HUES64 (cell line): ENCODE data around the gene DDIAS.

Source experiments
- H3K27ac ChIP-seq: 2 replicates; pipeline ENCODE4 v1.7.0; 2013; ENCODE audit warnings: low read depth, low read length, inconsistent platforms
- H3K27me3 ChIP-seq: 2 replicates; pipeline ENCODE4 v1.6.1; 2013; ENCODE audit warnings: mild to moderate bottlenecking, low read length; ENCODE audit not compliant: insufficient read depth
- H3K36me3 ChIP-seq: 2 replicates; pipeline ENCODE4 v1.6.1; 2013; ENCODE audit warnings: mild to moderate bottlenecking, low read length; ENCODE audit not compliant: insufficient read depth
- H3K4me1 ChIP-seq: 2 replicates; pipeline ENCODE4 v1.6.1; 2013; ENCODE audit warnings: mild to moderate bottlenecking, low read length, moderate library complexity; ENCODE audit not compliant: insufficient read depth
- H3K4me3 ChIP-seq: 2 replicates; pipeline ENCODE4 v1.5.1; 2013; ENCODE audit warnings: mild to moderate bottlenecking, low read length, moderate library complexity
- H3K9ac ChIP-seq: 2 replicates; pipeline ENCODE4 v1.6.1; 2013; ENCODE audit warnings: mild to moderate bottlenecking, low read depth, low read length
- H3K9me3 ChIP-seq: 2 replicates; pipeline ENCODE4 v1.6.1; 2013; ENCODE audit warnings: low read depth, low read length; ENCODE audit not compliant: insufficient read depth
- WGBS: fragments of 150-250, 120-280 bp; methylation state at CpG from one replicate; pipeline ENCODE4 v1.1.7; 2013; ENCODE audit warnings: missing lambda C conversion rate; 5-methylcytosine and 5-hydroxymethylcytosine counted together

DDIAS gene

GRCh38 chr11:82972103-82972502 lies 70.6 kb downstream of the DDIAS start:
- no peaks in the 10 kb centered on the region for H3K27me3 ChIP-seq
- H3K9ac ChIP-seq, result no peak overlapping the region
- no peaks in the 10 kb centered on the region for H3K36me3 ChIP-seq
- no peak overlapping the region for H3K4me3 ChIP-seq
- H3K9me3 ChIP-seq, result no peaks in the 10 kb centered on the region
- 94% methylated on average over 1 of the region's 1 CpG for WGBS
- H3K4me1 ChIP-seq, result peaks cover 11% of the 10 kb centered on the region; the same call in 1 of the 2 replicates
- H3K27ac ChIP-seq, result no peak overlapping the region

- H3K27ac ChIP-seq, result no peak overlapping the region
- WGBS, result no CpG with 5 or more reads among the region's 2 CpGs
- H3K9ac ChIP-seq, result no peak overlapping the region
- H3K4me3 ChIP-seq, result no peak overlapping the region
- peaks cover 11% of the 10 kb centered on the region; the same call in 1 of the 2 replicates for H3K4me1 ChIP-seq
- no peaks in the 10 kb centered on the region for H3K36me3 ChIP-seq
- no peaks in the 10 kb centered on the region for H3K27me3 ChIP-seq
- no peaks in the 10 kb centered on the region for H3K9me3 ChIP-seq
Observed at GRCh38 chr11:82974135-82974534, 72.6 kb downstream of the DDIAS start.

GRCh38 chr11:82974851-82975250 lies 73.3 kb downstream of the DDIAS start:
- Histone ChIP-seq H3K9ac (no peak overlapping the region), H3K9me3 (no peaks in the 10 kb centered on the region), H3K4me3 (no peak overlapping the region), H3K4me1 (peaks cover 11% of the 10 kb centered on the region; the same call in 1 of the 2 replicates), H3K27me3 (no peaks in the 10 kb centered on the region), H3K36me3 (no peaks in the 10 kb centered on the region), H3K27ac (no peak overlapping the region)
- no CpG with 5 or more reads among the region's 2 CpGs for WGBS

- Histone ChIP-seq H3K4me1 (peaks cover 11% of the 10 kb centered on the region; the same call in 1 of the 2 replicates), H3K4me3 (no peak overlapping the region), H3K27ac (no peak overlapping the region), H3K27me3 (no peaks in the 10 kb centered on the region), H3K9ac (no peak overlapping the region), H3K36me3 (no peaks in the 10 kb centered on the region), H3K9me3 (no peaks in the 10 kb centered on the region)
Observed at GRCh38 chr11:82975882-82976281, 74.3 kb downstream of the DDIAS start.

DNA sequence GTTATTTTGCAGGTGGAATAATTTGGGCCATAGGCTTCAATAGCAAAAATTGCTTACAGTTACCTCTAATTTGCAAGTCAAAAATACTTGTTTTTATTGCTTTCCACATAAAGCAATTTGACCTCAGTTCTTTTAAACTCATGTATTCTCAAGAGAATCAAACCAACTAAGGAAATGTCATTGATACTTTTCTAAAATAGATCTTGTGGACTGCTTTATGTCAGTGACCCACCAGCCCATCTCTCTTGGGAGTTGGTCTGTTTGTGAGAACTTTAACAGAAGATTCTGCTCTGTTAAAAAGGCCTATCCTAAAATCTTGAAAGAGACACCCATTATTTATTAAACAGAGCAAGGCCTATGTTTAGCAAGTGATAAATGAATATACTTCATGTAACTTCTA lies 75.2 kb downstream of the DDIAS start:
- Histone ChIP-seq H3K9ac (no peak overlapping the region), H3K36me3 (no peaks in the 10 kb centered on the region), H3K4me3 (no peak overlapping the region), H3K27ac (no peak overlapping the region), H3K4me1 (peaks cover 11% of the 10 kb centered on the region; the same call in 1 of the 2 replicates), H3K9me3 (no peaks in the 10 kb centered on the region), H3K27me3 (no peaks in the 10 kb centered on the region)

DNA sequence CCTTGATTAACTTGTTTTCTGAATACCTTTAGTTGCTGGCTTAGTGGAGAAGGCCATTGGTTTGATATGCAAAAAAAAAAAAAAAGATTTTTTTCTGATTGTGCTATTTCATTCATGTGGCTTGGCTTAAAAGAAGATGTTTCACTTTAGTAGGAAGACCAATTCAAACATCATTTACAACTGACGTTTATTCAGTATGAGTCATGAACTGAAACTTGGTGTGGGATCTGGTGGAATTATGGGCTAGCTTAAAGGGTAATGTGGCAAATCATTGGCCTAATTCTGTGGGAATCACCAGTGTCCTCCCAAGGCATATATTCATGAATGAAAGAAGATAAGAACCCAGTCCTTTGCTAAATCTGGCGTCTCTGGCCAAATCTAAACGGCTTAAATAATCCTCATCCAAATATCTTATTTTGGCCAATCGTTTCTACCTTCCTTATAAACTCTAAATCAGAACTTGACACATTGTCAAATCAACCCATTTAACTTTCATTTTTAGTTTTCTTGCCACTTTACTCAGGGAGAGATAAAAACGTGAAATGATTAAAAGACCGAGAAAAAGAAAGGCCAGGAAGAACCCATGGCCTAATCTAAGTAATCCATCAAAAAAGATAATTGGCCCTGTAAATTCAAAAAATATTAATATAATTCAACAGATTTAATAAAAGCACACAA lies 77.0 kb downstream of the DDIAS start:
- no peaks in the 10 kb centered on the region for H3K9me3 ChIP-seq
- peaks cover 11% of the 10 kb centered on the region; the same call in 1 of the 2 replicates for H3K4me1 ChIP-seq
- 95% methylated on average over 6 of the region's 6 CpGs for WGBS
- no peaks in the 10 kb centered on the region for H3K36me3 ChIP-seq
- no peak overlapping the region for H3K27ac ChIP-seq
- no peaks in the 10 kb centered on the region for H3K27me3 ChIP-seq
- H3K4me3 ChIP-seq, result no peak overlapping the region
- H3K9ac ChIP-seq, result no peak overlapping the region

DNA sequence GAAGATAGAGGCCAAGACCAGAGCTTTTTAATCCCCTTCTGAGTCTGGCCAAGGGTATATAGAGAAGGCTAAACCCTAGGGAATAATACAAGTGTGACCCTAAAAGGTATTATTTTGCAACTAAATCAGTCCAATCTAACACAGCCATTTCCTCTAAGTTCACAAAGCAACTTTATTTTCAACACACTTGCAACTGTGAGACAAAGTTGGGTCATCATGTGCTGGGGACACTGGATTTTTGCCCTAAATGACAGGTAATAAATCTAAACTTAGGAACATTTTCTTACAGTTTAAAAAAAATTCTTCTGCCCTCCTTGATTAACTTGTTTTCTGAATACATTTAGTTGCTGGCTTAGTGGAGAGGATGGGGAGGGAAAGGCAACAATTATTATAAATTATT lies 78.3 kb downstream of the DDIAS start:
- H3K27me3 ChIP-seq, result no peaks in the 10 kb centered on the region
- H3K36me3 ChIP-seq, result no peaks in the 10 kb centered on the region
- no peaks in the 10 kb centered on the region for H3K9me3 ChIP-seq
- no peak overlapping the region for H3K27ac ChIP-seq
- H3K4me3 ChIP-seq, result no peak overlapping the region
- no peak overlapping the region for H3K9ac ChIP-seq
- H3K4me1 ChIP-seq, result peaks cover 11% of the 10 kb centered on the region; the same call in 1 of the 2 replicates

- H3K4me3 ChIP-seq, result no peak overlapping the region
- peaks cover 9% of the 10 kb centered on the region; the same call in 1 of the 2 replicates for H3K4me1 ChIP-seq
- no peaks in the 10 kb centered on the region for H3K9me3 ChIP-seq
- H3K27ac ChIP-seq, result no peak overlapping the region
- H3K36me3 ChIP-seq, result no peaks in the 10 kb centered on the region
- H3K27me3 ChIP-seq, result no peaks in the 10 kb centered on the region
- no peak overlapping the region for H3K9ac ChIP-seq
Observed at GRCh38 chr11:82980292-82980691, 78.8 kb downstream of the DDIAS start.

GRCh38 chr11:82980947-82981346 lies 79.4 kb downstream of the DDIAS start:
- no peaks in the 10 kb centered on the region for H3K27me3 ChIP-seq
- no peak overlapping the region for H3K4me3 ChIP-seq
- H3K27ac ChIP-seq, result no peak overlapping the region
- H3K4me1 ChIP-seq, result peaks cover 3% of the 10 kb centered on the region; the same call in 1 of the 2 replicates
- H3K9ac ChIP-seq, result no peak overlapping the region
- no peaks in the 10 kb centered on the region for H3K36me3 ChIP-seq
- H3K9me3 ChIP-seq, result no peaks in the 10 kb centered on the region
- 94% methylated on average over 3 of the region's 4 CpGs for WGBS

GRCh38 chr11:82981852-82982251 lies 80.3 kb downstream of the DDIAS start:
- no peaks in the 10 kb centered on the region for H3K4me1 ChIP-seq

More at GRCh38 chr11:82981852-82982251, 80.3 kb downstream of the DDIAS start:
- Histone ChIP-seq H3K27ac (no peak overlapping the region), H3K36me3 (no peaks in the 10 kb centered on the region), H3K4me3 (no peak overlapping the region), H3K9me3 (no peaks in the 10 kb centered on the region), H3K27me3 (no peaks in the 10 kb centered on the region), H3K9ac (no peak overlapping the region)
- WGBS, result 92% methylated on average over 6 of the region's 6 CpGs
